ENCODE measurements around the gene SCAMP2. TPM values are rescaled to one million over a fixed set of nuclear protein-coding genes. Genes with fewer than 3 reads are reported as not detected.
A peak's percentile ranks its signal among the peaks of the same experiment; 100 is the strongest.

The SCAMP2 gene
- total and polyA plus RNA-seq, 4 donors: 21.7 to 42.5 (median 29.1) TPM

DNA sequence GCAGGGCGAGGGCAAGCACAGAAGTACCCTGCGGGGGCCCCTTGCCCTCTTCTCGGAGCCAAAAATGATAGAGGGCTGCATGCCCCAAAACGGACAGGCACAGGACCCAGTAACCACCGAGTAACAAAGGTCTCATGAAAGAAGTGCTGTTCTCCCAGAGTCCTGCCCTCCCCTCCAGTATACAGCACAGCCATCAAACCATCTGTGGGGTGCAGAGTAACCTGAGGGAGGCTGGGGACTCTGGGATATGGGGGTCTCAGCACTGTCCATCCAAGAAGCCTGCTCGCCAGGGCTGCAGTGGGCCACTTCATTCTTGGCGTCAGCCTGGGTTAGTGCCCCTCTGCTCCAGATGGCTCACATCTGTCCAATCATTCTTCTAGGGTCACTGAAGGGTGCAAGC, 36.3 kb downstream of the SCAMP2 start:
- Histone ChIP-seq H3K27me3 (ENCODE audit: control insufficient read depth in 4 of 4, insufficient read depth in 4 of 4, low read length in 3 of 4) (no peaks in the 10 kb centered on the region), H3K4me1 (ENCODE audit: control insufficient read depth in 4 of 4, insufficient read depth in 4 of 4, low read length in 3 of 4) (peaks cover 0 to 2% (median 0%) of the 10 kb centered on the region in 4 donors), H3K9me3 (ENCODE audit: control insufficient read depth in 4 of 4, low read length in 3 of 4) (no peaks in the 10 kb centered on the region), H3K27ac (ENCODE audit: low read depth in 1 of 2, low read length in 2 of 2) (no peak overlapping the region), H3K36me3 (ENCODE audit: control insufficient read depth in 4 of 4, insufficient read depth in 3 of 4, low read depth in 1 of 4, low read length in 3 of 4) (peaks cover 2 to 15% (median 8%) of the 10 kb centered on the region in 4 donors), H3K9ac (ENCODE audit: low read depth in 1 of 2, low read length in 2 of 2) (no peak overlapping the region), H3K4me3 (ENCODE audit: low read depth in 1 of 3, low read length in 3 of 3) (no peak overlapping the region)
- no peak for DNase-seq (ENCODE audit: low spot score)
- WGBS: 95% methylated on average over 7 of the region's 7 CpGs
- TF ChIP-seq HNF4G (IDR thresholded peaks at IDR 0.05) (no peak), FOXA1 (IDR thresholded peaks at IDR 0.05) (no peak), RXRA (IDR thresholded peaks at IDR 0.05) (no peak), GABPA (IDR thresholded peaks at IDR 0.05 in 1 of 2, conservative IDR thresholded peaks at IDR 0.05 in 1 of 2) (no peak), RAD21 (IDR thresholded peaks at IDR 0.05) (no peak), ATF3 (IDR thresholded peaks at IDR 0.05) (no peak), JUND (IDR thresholded peaks at IDR 0.05) (no peak)
- TF ChIP-seq, protein P1, sequence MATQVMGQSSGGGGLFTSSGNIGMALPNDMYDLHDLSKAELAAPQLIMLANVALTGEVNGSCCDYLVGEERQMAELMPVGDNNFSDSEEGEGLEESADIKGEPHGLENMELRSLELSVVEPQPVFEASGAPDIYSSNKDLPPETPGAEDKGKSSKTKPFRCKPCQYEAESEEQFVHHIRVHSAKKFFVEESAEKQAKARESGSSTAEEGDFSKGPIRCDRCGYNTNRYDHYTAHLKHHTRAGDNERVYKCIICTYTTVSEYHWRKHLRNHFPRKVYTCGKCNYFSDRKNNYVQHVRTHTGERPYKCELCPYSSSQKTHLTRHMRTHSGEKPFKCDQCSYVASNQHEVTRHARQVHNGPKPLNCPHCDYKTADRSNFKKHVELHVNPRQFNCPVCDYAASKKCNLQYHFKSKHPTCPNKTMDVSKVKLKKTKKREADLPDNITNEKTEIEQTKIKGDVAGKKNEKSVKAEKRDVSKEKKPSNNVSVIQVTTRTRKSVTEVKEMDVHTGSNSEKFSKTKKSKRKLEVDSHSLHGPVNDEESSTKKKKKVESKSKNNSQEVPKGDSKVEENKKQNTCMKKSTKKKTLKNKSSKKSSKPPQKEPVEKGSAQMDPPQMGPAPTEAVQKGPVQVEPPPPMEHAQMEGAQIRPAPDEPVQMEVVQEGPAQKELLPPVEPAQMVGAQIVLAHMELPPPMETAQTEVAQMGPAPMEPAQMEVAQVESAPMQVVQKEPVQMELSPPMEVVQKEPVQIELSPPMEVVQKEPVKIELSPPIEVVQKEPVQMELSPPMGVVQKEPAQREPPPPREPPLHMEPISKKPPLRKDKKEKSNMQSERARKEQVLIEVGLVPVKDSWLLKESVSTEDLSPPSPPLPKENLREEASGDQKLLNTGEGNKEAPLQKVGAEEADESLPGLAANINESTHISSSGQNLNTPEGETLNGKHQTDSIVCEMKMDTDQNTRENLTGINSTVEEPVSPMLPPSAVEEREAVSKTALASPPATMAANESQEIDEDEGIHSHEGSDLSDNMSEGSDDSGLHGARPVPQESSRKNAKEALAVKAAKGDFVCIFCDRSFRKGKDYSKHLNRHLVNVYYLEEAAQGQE (IDR thresholded peaks at IDR 0.05): no peak

GRCh38 chr15:74835312-74835823, 37.8 kb downstream of the SCAMP2 start:
- peaks cover 2 to 15% (median 8%) of the 10 kb centered on the region in 4 donors for H3K36me3 ChIP-seq (ENCODE audit: control insufficient read depth in 4 of 4, insufficient read depth in 3 of 4, low read depth in 1 of 4, low read length in 3 of 4)
- no peak overlapping the region for H3K9ac ChIP-seq (ENCODE audit: low read depth in 1 of 2, low read length in 2 of 2)

More at GRCh38 chr15:74835312-74835823, 37.8 kb downstream of the SCAMP2 start:
- H3K27ac ChIP-seq (ENCODE audit: low read depth in 1 of 2, low read length in 2 of 2): no peak overlapping the region
- peak; percentile 62 for DNase-seq (ENCODE audit: low spot score)
- no peak overlapping the region for H3K4me3 ChIP-seq (ENCODE audit: low read depth in 1 of 3, low read length in 3 of 3)
- no peaks in the 10 kb centered on the region for H3K9me3 ChIP-seq (ENCODE audit: control insufficient read depth in 4 of 4, low read length in 3 of 4)
- H3K4me1 ChIP-seq (ENCODE audit: control insufficient read depth in 4 of 4, insufficient read depth in 4 of 4, low read length in 3 of 4): no peaks in the 10 kb centered on the region
- H3K27me3 ChIP-seq (ENCODE audit: control insufficient read depth in 4 of 4, insufficient read depth in 4 of 4, low read length in 3 of 4): no peaks in the 10 kb centered on the region
- TF ChIP-seq MAX (IDR thresholded peaks at IDR 0.05) (no peak), RAD21 (IDR thresholded peaks at IDR 0.05) (peak; percentile 75 to 82), HNF4G (IDR thresholded peaks at IDR 0.05) (no peak), SP1 (IDR thresholded peaks at IDR 0.05) (no peak), CTCF (IDR thresholded peaks at IDR 0.05; ENCODE audit: low read depth, low read length, missing input control) (peak; percentile 70)
- 52% methylated on average over 5 of the region's 5 CpGs for WGBS

Data from liver (tissue), 9 donors.